ENCODE data around the gene TOB1.

- TF ChIP-seq, protein P1, sequence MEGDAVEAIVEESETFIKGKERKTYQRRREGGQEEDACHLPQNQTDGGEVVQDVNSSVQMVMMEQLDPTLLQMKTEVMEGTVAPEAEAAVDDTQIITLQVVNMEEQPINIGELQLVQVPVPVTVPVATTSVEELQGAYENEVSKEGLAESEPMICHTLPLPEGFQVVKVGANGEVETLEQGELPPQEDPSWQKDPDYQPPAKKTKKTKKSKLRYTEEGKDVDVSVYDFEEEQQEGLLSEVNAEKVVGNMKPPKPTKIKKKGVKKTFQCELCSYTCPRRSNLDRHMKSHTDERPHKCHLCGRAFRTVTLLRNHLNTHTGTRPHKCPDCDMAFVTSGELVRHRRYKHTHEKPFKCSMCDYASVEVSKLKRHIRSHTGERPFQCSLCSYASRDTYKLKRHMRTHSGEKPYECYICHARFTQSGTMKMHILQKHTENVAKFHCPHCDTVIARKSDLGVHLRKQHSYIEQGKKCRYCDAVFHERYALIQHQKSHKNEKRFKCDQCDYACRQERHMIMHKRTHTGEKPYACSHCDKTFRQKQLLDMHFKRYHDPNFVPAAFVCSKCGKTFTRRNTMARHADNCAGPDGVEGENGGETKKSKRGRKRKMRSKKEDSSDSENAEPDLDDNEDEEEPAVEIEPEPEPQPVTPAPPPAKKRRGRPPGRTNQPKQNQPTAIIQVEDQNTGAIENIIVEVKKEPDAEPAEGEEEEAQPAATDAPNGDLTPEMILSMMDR (IDR thresholded peaks at IDR 0.05; ENCODE audit: borderline replicate concordance, extremely low read depth, low read length, poor library complexity, severe bottlenecking), result no peak
- TF ChIP-seq EZH2 (IDR thresholded peaks at IDR 0.05; ENCODE audit: borderline replicate concordance, low read depth, low read length, severe bottlenecking), result no peak
Measured at GRCh38 chr17:50899559-50900319, 33.6 kb upstream of the TOB1 start.
